GM15510 (cell line): ENCODE data around the gene MX1.

Experiments used
- POLR2A ChIP-seq: IDR thresholded peaks from 3 replicates; pipeline ENCODE4 v1.6.1; 2011; ENCODE audit warnings: borderline replicate concordance; ENCODE audit not compliant: insufficient read length; ENCODE audit errors: extremely low read depth

Gene MX1

DNA sequence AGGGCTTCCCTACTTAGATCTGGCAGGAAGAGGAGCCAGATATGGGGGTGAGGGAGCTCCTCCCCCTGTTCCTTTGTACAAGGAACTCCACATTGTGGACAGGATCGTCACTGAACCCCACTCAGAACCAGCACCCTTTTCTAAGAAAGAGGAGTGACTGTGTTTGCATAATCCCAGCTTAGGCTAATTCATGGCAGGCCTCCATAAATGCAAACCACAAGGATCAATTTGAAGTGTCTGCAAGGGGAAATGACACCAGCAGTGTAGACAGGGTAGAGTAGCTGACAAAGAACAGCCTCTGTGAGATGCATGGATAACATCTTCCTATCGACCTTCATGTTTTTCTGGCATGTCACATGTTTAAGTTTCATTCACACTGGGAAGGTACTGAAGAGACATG, 11.7 kb downstream of the MX1 start:
- no peak for TF ChIP-seq POLR2A

DNA sequence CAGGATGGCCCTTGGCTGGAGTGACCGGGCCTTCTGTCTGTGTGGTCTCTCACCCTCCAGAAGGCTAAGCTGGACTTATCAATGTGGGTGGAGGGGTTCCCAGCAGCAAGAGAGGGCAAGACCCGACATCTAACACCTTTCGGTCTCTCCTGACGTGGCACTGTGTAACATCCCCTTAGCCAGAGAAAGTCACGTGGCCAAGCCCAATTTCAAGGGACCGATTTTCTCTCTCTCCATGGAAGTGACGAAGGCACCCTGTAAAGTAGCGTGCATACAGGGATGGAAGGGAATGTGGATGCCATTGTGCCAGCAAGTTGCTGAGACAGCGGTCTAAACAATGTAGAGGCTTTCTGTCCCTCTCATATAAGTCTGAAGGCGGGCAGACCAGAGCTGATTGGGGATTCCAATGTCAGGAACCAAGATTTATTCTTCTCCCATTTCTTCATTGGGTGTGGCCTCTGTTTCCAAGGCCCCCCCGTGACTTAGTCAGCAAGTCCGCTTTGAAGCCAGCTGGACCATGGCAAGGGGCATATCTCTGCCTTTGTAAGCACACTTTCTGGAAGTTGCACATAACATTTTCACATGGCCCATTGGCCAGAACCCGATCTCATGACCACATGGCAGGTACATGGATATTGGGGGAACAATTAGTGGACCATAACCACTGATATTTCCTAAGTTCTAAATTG, 12.5 kb downstream of the MX1 start:
- TF ChIP-seq POLR2A, result no peak

DNA sequence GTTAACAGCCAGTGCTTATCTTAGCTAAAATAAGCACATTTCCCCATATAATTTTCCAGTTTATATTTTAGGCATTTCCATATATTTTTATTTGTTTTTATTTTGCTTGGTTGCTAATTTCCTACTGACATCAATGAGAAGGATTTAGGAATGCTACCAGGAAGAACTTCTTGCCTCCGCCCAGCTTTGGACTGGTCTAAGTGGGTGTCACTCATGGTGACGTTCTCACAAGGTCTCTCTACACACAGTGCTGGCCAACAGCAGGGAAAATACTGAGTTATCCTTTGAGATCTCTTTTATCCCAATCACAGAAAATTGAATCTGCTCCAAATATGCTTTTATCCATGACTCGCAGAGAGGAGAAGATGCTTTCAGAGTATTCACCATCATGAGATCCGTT, 13.2 kb downstream of the MX1 start:
- no peak for TF ChIP-seq POLR2A

DNA sequence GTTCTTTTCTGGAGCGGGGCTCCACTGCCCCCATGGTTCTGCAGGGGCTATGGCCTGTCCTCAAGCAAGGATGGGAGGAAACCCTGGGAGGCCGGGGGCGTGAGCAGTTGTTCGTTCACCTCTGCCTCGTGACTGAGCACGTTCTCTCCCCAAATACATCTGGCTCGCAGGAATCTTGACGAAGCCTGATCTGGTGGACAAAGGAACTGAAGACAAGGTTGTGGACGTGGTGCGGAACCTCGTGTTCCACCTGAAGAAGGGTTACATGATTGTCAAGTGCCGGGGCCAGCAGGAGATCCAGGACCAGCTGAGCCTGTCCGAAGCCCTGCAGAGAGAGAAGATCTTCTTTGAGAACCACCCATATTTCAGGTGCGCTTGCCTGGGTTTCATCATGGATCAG, 15.5 kb downstream of the MX1 start:
- TF ChIP-seq POLR2A, result no peak

DNA sequence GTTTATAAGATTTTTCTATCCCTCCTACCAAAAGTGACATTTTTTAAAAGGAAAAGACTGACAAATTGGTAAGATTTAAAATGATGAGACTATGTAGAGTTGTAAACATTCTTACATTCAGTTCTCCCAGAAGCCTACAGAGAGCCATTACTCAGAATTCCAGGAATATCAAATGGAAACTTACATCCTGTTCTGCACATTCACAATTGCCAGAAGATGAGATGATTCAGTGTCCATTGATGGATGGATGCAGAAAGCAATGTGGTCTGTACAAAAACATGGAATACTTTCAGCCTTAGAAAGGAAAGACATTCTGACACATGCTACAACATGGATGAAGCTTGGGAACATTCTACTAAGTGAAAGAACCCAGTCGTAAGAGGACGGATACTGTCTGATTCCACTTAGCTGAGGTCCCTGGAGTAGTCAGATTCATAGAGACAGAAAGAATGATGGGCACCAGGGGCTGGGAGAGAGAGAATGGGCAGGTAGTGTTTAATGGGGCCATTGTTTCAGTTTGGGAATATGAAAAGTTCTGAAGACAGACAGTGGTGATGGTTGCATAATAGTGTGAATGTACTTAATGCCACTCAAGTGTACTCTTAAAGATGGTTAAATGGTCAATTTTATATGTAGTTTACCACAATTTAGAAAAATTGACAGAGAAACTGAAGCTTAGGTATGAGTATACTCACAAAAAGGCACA, 16.6 kb downstream of the MX1 start:
- TF ChIP-seq POLR2A, result no peak

DNA sequence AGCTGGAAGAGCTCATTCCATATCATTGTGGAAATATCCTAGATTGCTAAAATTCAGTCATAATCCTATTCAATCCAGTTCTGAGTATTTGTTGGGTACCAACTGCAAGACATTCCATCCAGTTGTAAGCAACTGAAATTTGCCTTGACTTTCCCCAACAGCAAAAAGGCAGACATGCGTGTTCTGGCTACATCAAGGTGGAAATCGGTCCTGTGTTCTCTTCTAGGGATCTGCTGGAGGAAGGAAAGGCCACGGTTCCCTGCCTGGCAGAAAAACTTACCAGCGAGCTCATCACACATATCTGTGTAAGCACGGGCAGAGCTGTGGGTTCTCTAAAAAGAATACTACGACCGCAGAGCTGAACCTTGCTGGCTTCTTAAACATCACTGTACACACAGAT, 17.5 kb downstream of the MX1 start:
- no peak for TF ChIP-seq POLR2A

DNA sequence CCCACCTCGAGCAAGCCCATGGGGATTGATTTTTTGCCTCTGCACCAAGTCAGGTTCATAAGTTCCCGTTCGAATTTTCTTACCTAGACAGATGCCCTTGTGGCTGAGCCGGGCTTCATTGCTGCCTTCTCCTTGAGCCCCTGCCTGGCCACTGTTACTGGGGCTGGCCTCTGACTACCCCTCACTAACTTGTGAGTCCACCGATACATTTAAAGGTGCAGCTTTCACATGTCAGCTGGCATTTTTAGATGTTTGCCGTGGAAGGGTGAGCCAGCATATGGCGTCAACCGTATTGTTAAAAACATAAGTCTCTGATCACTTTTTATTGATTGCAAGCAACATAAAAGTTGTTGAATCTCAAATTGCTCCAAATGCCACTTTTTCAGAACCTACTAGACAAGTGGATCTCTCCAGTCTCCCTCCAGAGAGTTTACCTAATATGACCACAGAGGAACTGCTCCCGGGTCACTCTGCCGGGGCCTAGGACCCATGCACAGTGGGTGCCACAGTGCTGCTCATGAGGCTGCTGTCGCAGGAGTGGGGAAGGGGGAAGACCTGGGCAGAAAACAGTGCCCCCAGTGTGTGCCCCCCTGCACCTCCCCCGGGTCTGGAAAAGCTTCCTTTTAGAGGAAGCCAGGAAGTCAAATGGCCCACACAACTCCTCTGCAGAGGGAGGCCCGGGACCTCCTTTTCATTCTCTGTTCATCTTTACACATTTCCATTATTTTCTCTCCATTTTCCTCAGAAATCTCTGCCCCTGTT, 18.8 kb downstream of the MX1 start:
- TF ChIP-seq POLR2A, result no peak

DNA sequence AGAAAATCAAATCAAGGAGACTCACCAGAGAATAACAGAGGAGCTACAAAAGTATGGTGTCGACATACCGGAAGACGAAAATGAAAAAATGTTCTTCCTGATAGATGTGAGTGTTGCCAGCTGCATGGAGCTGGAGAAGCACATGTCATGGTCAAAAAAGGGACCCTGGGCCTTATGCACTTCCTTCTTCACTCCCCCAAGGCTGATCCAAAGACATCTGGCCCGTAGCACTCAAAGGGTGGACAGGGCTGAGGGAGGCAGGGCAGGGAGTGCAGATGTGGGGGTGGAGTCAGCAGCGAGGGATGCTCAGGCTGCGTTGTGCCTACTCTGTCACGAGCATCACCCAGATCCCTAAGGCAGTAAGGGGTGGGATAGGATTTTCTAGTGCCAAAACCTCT, 19.4 kb downstream of the MX1 start:
- no peak for TF ChIP-seq POLR2A

DNA sequence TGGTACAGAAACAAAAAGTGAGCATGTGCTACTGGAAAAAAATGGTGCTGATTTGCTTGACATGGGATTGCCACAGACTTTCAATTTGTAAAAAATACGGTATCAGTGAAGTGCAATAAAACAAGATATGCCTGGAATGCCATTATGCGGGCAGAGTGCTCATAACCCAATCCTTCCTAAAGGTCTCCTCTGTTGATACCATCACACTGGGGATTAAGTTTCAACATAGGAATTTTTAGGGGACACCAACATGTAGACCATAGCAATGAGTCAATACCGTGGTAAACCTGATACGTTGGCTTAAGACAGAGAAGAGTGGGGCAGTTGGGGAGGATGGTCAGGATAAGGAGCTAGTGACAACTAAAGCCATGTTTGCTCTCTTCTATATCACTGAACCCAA, 20.5 kb downstream of the MX1 start:
- TF ChIP-seq POLR2A, result no peak

DNA sequence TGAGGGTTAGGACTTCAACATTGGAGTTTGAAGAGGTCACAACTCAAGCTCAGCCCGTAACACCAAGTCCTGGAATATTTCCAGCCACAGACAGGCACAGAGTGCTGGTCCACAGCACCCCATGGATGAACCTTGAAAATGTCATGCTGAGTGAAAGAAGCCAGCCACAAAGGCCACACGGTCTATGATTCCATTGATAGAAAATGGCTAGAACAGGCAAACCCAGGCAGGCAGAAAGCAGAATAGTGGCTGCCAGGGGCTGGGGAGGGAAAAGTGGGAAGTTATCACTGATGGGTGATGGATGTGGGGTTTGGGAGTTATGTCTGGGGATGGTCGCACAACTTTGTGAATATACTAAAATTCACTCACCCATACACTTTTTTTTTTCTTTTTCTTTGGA, 21.3 kb downstream of the MX1 start:
- TF ChIP-seq POLR2A, result no peak

DNA sequence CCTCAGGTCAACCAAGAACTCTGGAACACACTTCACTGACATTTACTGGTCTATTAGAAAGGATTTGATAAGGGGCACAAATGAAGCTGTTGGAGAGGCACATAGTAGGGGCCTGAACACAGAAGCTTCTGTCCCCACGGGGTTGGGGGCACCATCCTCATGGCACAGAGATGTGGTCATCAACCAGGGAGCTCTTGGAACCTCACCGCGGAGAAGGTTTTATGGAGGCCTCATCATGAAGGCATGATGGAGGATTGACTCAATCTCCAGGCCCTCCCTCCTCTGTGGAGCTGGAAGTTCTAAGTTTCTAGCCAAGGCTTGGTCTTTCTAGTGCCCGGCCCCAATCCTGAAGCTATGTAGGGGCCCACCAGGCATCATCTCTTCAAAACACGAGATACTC, 23.6 kb downstream of the MX1 start:
- TF ChIP-seq POLR2A, result no peak

DNA sequence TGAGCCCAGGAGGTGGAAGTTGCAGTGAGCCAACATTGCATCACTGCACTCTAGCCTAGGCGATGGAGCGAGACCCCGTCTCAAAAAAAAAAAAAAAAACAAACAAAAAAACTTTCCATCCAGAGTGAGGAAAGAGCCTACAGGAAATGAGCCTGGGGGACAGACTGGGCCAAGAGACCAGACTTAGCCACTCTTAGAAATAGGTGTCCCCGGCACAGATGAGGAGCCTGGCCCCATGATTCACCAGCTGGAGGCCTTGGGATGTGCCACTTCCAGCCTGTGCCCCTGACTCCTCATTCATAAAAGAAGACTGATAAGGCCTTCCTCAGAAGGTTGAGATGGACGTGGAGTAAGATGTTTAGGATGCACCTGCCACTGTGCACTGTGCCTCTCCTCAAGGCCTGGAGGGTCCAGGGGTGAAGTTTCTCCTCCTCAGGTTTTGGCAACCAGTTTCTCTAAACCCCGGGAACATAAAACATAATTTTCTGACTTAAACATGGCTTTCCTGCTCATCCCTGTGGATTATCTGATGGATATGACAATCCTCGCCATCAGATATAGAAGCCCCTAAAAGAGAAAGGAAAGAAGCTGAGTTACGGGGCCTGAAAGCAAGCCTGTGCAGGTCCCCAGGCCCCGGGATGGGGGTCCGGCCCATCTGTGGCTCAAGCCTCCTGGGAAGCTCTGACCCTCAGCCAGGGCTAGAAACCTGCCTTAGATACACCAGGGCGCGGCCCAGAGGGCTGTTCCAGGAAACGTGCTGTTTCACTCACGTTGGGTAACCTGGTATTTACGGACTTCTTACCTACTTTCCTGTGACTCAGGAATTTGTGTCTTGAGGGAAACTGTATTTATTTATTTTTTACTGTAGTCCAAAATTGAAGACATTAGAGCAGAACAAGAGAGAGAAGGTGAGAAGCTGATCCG, 26.0 kb downstream of the MX1 start:
- TF ChIP-seq POLR2A, result no peak

DNA sequence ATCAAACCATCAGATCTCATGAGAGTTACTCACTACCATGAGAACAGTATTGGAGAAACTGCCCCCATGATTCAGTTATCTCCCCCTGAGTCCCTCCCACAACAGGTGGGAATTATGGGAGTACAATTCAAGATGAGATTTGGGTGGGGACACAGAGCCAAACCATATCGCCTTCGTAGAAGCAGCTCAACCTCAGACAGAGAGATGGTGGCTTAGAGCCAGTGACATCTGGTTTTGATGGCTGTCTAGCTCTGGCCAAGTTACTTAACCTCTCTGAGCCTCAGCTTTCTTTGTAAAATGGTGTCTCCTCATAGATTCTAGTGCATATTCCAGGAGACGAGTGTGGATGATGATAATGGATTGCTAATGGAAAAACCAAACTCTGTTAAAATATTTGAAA, 27.2 kb downstream of the MX1 start:
- no peak for TF ChIP-seq POLR2A

DNA sequence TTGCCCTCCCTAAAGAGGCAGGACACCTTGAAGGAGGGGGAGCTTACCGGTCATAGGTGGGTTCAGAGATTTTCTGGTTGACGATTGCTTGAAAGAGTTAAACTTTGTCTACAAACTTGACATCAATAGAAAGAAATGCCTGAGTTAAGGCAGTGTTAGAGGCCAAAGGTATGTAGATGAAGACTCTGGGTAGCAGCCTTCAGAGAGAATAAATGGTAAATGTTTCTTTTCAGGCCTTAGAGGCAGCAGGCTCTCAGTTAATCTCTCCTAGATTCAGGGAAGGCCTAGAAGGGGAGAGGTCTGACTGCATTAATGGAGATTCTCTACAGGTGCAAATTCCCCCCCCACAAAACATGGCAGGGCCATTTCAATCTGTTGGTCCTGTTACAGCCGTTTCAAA, 27.7 kb downstream of the MX1 start:
- TF ChIP-seq POLR2A, result no peak

DNA sequence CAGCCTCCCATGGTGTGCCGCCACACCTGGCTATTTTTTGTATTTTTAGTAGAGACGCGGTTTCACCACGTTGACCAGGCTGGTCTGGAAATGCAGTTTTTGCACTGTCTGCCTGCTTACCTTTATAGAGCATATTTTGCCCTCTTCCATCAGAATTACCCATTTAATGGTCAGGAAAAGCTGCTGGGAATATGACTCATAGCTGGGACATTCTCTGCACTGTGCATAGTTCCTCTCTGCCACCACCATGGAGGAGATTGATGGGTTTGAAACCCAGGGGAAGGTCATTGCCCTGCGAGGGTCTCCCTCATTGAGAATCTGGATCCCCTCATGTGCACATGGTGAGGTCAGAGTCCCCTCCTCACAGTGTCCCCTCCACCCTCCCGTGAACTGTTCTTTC, 32.1 kb downstream of the MX1 start:
- no peak for TF ChIP-seq POLR2A
